Measurements from ENCODE around the gene TBC1D10B. TPM values are rescaled to one million over a fixed set of nuclear protein-coding genes. Genes with fewer than 3 reads are reported as not detected.
A peak's percentile ranks its signal among the peaks of the same experiment; 100 is the strongest.

The TBC1D10B gene
- total and polyA plus RNA-seq, 9 of the 15 experiments (the other 6 are each of a cell fraction or from before 2014, with no cell fraction given), result 2.2 to 55.4 (median 17.5) TPM

DNA sequence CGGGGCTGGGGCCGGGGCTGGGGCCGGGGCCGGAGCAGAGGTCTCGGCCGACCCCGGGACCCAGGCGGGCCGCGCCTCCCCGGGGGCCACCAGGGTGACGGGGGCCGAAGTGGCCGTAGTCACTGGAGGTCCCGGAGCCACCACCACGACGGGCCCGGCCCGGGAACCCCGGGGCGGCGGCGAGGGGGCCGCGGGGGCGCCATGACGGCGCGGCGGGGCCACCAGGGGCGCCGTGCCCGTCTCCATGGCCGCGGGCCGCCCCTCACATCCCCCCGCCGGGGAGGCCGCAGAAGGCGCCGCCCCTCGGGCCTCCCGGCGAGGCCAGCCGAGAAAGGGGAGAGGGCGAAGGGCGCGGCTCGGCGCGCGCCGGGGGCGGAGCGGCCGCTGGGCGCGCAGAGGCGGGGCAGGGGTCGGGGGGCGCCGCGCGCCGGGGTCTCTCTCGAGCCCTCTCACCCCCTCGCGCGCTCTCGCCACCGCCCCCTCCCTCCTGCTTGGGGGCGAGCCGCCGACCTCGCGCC lies 297 bp downstream of the TBC1D10B start (continued):
- no peak for TF ChIP-seq SMAD2 (IDR thresholded peaks at IDR 0.05; ENCODE audit: low read depth, low read length)
- TF ChIP-seq ZNF232 (CRISPR knock-in tag; IDR thresholded peaks at IDR 0.05), result no peak
- no peak for TF ChIP-seq ETV5 (CRISPR knock-in tag; IDR thresholded peaks at IDR 0.05; ENCODE audit: low read depth)
- TF ChIP-seq, protein P1, sequence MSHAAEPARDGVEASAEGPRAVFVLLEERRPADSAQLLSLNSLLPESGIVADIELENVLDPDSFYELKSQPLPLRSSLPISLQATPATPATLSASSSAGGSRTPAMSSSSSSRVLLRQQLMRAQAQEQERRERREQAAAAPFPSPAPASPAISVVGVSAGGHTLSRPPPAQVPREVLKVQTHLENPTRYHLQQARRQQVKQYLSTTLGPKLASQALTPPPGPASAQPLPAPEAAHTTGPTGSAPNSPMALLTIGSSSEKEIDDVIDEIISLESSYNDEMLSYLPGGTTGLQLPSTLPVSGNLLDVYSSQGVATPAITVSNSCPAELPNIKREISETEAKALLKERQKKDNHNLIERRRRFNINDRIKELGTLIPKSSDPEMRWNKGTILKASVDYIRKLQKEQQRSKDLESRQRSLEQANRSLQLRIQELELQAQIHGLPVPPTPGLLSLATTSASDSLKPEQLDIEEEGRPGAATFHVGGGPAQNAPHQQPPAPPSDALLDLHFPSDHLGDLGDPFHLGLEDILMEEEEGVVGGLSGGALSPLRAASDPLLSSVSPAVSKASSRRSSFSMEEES (CRISPR knock-in tag; IDR thresholded peaks at IDR 0.05), result no peak
- no peak for TF ChIP-seq ZNF3 (CRISPR knock-in tag; IDR thresholded peaks at IDR 0.05)
- TF ChIP-seq, protein P2, sequence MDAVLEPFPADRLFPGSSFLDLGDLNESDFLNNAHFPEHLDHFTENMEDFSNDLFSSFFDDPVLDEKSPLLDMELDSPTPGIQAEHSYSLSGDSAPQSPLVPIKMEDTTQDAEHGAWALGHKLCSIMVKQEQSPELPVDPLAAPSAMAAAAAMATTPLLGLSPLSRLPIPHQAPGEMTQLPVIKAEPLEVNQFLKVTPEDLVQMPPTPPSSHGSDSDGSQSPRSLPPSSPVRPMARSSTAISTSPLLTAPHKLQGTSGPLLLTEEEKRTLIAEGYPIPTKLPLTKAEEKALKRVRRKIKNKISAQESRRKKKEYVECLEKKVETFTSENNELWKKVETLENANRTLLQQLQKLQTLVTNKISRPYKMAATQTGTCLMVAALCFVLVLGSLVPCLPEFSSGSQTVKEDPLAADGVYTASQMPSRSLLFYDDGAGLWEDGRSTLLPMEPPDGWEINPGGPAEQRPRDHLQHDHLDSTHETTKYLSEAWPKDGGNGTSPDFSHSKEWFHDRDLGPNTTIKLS (IDR thresholded peaks at IDR 0.05; ENCODE audit: borderline replicate concordance, low read depth), result no peak
- TF ChIP-seq FOXJ2 (tag; IDR thresholded peaks at IDR 0.05), result no peak
- TF ChIP-seq ZNF408 (CRISPR knock-in tag; IDR thresholded peaks at IDR 0.05; ENCODE audit: low read depth), result no peak
- TF ChIP-seq CCNT2 (IDR thresholded peaks at IDR 0.05; ENCODE audit: borderline replicate concordance, extremely low read depth, insufficient read length, low read depth, low read length), result no peak
- TF ChIP-seq, protein P3, sequence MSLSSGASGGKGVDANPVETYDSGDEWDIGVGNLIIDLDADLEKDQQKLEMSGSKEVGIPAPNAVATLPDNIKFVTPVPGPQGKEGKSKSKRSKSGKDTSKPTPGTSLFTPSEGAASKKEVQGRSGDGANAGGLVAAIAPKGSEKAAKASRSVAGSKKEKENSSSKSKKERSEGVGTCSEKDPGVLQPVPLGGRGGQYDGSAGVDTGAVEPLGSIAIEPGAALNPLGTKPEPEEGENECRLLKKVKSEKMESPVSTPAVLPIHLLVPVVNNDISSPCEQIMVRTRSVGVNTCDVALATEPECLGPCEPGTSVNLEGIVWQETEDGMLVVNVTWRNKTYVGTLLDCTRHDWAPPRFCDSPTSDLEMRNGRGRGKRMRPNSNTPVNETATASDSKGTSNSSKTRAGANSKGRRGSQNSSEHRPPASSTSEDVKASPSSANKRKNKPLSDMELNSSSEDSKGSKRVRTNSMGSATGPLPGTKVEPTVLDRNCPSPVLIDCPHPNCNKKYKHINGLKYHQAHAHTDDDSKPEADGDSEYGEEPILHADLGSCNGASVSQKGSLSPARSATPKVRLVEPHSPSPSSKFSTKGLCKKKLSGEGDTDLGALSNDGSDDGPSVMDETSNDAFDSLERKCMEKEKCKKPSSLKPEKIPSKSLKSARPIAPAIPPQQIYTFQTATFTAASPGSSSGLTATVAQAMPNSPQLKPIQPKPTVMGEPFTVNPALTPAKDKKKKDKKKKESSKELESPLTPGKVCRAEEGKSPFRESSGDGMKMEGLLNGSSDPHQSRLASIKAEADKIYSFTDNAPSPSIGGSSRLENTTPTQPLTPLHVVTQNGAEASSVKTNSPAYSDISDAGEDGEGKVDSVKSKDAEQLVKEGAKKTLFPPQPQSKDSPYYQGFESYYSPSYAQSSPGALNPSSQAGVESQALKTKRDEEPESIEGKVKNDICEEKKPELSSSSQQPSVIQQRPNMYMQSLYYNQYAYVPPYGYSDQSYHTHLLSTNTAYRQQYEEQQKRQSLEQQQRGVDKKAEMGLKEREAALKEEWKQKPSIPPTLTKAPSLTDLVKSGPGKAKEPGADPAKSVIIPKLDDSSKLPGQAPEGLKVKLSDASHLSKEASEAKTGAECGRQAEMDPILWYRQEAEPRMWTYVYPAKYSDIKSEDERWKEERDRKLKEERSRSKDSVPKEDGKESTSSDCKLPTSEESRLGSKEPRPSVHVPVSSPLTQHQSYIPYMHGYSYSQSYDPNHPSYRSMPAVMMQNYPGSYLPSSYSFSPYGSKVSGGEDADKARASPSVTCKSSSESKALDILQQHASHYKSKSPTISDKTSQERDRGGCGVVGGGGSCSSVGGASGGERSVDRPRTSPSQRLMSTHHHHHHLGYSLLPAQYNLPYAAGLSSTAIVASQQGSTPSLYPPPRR (CRISPR knock-in tag; IDR thresholded peaks at IDR 0.05; ENCODE audit: borderline replicate concordance), result no peak
- TF ChIP-seq HIVEP1 (CRISPR knock-in tag; IDR thresholded peaks at IDR 0.05), result no peak
- no peak for TF ChIP-seq RCOR1 (IDR thresholded peaks at IDR 0.05; ENCODE audit: borderline replicate concordance in 1 of 2, low read depth in 2 of 2, low read length in 2 of 2)
- TF ChIP-seq ZNF134 (CRISPR knock-in tag; conservative IDR thresholded peaks at IDR 0.05), result no peak
- no peak for TF ChIP-seq PPARD (CRISPR knock-in tag; IDR thresholded peaks at IDR 0.05)
- TF ChIP-seq POLR2B (IDR thresholded peaks at IDR 0.05; ENCODE audit: low read depth, partially characterized antibody), result no peak
- TF ChIP-seq NONO (IDR thresholded peaks at IDR 0.05; ENCODE audit: low read depth in 2 of 2, low read length in 1 of 2), result 0 out of 4 replicates have a peak, but pooled peaks of 1 of the 2 experiments have one; percentile 44
- no peak for TF ChIP-seq KLF6 (CRISPR knock-in tag; IDR thresholded peaks at IDR 0.05; ENCODE audit: borderline replicate concordance)
- no peak for TF ChIP-seq CREB1 (IDR thresholded peaks at IDR 0.05)
- no peak for TF ChIP-seq CREB1 (CRISPR knock-in tag; IDR thresholded peaks at IDR 0.05)
- peak; percentile 8 for TF ChIP-seq SAP30 (IDR thresholded peaks at IDR 0.05; ENCODE audit: borderline replicate concordance, insufficient read depth, low read depth, low read length, poor library complexity, severe bottlenecking)
- TF ChIP-seq NR4A1 (CRISPR knock-in tag; IDR thresholded peaks at IDR 0.05), result no peak
- no peak for TF ChIP-seq NR4A1 (tag; IDR thresholded peaks at IDR 0.05)

All from K562 (cell line).